ENCODE measurements around the gene TBC1D1. TPM values are rescaled to one million over a fixed set of nuclear protein-coding genes. Genes with fewer than 3 reads are reported as not detected.

The TBC1D1 gene
- total and polyA plus RNA-seq, 5 donors from 2014 or later, result 12.3 to 48.2 (median 19.4) TPM

DNA sequence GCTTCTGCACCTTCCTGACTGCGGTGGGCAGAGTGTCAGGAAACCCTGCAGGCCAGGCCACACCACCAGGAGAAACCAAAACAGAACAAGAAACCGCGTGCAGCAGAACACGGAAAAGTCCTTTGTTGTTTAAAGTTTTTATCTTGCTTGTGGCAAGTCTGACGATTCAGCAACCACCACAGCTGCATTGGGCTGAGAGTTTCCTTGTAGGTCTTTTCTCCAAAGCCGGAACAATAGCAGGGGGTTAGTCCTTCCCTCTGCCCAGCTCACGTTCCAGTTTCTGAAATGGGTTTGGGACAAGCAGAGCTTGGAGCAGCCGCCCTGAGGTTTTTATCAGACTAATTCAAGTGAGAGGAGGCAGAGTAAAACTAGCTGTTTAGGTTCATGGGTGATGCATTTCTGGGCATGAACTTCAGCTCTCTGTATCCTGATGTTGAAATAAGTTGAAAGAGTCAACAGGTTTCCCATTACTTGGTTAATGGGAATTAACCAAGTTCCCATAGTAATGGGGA lies 286.2 kb downstream of the TBC1D1 start:
- H3K27me3 Mint-ChIP-seq, result peaks cover 7% of the 10 kb centered on the region
- peaks cover 11 to 35% (median 25%) of the 10 kb centered on the region in 4 donors for H3K4me1 Mint-ChIP-seq
- H3K27ac ChIP-seq (ENCODE audit: insufficient read depth, low read length, poor library complexity, severe bottlenecking), result peak overlapping the region; percentile 35
- H3K36me3 Mint-ChIP-seq, result no peaks in the 10 kb centered on the region
- peak; percentile 9 to 79 (median 36) for DNase-seq
- H3K27me3 ChIP-seq (ENCODE audit: control insufficient read depth, insufficient read depth, low read length), result peaks cover 1% of the 10 kb centered on the region
- peak overlapping the region; percentile 41 for H3K4me3 ChIP-seq (ENCODE audit: low read depth, low read length)
- H3K36me3 ChIP-seq (ENCODE audit: control insufficient read depth, insufficient read depth, low read length), result no peaks in the 10 kb centered on the region
- H3K4me1 ChIP-seq (ENCODE audit: control insufficient read depth, insufficient read depth, low read length, poor library complexity, severe bottlenecking), result peaks cover 24% of the 10 kb centered on the region
- peak; percentile 42 to 54 for ATAC-seq (ENCODE audit: low read depth in 2 of 2)
- H3K9me3 ChIP-seq (ENCODE audit: control insufficient read depth in 2 of 2, low read length in 2 of 2), result no peaks in the 10 kb centered on the region
- H3K4me3 Mint-ChIP-seq, result peak overlapping the region; percentile 12 to 82 (median 58)
- H3K27ac Mint-ChIP-seq, result peak overlapping the region; percentile 51 to 91 (median 76)
- H3K9me3 Mint-ChIP-seq, result no peaks in the 10 kb centered on the region

DNA sequence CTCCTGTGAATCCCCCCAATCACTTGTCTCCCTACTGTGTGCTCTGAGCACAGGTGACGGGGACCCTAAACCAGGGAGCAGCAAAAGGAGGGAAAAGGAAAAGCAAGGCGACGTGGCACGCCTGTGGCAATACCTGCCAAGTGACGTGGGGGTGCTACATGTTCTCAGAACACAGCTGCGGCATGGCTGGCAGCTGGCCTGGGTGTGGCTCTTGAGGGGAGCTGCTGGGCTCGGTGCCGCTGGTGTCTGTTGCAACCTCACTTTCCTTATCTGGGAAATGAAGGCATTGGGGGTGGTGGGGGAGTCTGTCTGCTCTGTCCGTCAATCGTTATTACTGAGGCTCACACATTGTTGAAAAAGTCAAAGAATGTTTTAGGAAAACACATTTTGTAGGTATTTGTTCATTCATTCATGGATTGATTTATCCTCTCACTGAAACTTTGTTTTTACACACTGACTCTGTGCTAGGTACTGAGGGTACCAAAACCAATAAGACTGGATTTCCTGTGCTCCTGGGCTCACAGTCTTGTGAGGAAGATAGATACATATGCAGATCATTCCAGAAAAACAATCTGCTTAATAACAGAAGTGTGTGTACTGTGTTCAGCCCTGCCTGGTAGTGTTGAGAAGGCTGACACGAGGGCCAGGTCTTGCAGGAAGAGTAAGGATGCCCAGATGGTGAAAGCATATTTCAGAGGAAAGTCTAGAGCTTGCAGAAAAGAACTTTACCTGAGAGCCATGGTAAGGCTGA lies 286.9 kb downstream of the TBC1D1 start:
- H3K27ac ChIP-seq (ENCODE audit: insufficient read depth, low read length, poor library complexity, severe bottlenecking), result peak overlapping the region; percentile 35
- peak; percentile 51 to 57 for ATAC-seq (ENCODE audit: low read depth in 2 of 2)

DNA sequence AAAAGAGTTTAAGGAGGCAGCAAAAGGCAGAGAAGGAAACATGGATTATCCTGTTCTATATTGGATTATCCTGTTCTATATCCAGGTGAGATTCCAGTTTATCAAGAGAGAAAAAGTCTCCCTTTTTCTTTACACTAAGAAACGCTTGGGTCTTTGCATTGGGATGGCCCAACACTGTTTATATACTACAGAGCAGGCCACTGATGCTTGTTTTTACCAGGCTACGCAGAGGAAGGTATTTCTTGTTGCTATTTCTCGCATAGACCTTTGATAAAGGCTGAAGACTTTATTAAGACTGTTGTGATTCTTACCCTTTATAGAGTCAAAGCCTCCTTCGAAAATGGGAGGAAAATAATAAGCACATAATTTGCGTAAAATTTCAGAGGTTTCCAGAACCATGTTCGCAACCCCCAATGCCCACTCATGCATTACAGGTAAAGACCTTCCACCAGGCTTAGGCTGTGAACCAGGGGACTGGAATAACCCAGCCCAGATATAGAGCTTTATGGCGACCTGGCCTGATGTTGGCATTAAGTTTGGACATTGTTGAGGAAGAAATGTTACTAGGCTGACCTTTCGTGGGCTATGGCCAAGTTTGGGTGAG lies 287.6 kb downstream of the TBC1D1 start:
- ATAC-seq (ENCODE audit: low read depth in 2 of 2) (no peak), DNase-seq (no peak)
- peak overlapping the region; percentile 51 to 88 (median 76) for H3K27ac Mint-ChIP-seq
- no peaks in the 10 kb centered on the region for H3K36me3 Mint-ChIP-seq
- Histone ChIP-seq H3K4me3 (ENCODE audit: low read depth, low read length) (no peak overlapping the region), H3K36me3 (ENCODE audit: control insufficient read depth, insufficient read depth, low read length) (no peaks in the 10 kb centered on the region), H3K9me3 (ENCODE audit: control insufficient read depth in 2 of 2, low read length in 2 of 2) (no peaks in the 10 kb centered on the region), H3K27me3 (ENCODE audit: control insufficient read depth, insufficient read depth, low read length) (no peaks in the 10 kb centered on the region), H3K27ac (ENCODE audit: insufficient read depth, low read length, poor library complexity, severe bottlenecking) (no peak overlapping the region), H3K4me1 (ENCODE audit: control insufficient read depth, insufficient read depth, low read length, poor library complexity, severe bottlenecking) (peaks cover 24% of the 10 kb centered on the region)
- H3K4me1 Mint-ChIP-seq, result peaks cover 11 to 35% (median 25%) of the 10 kb centered on the region in 4 donors
- H3K9me3 Mint-ChIP-seq, result no peaks in the 10 kb centered on the region
- H3K4me3 Mint-ChIP-seq, result peak overlapping the region in 1 of 4 donors; percentile 75
- H3K27me3 Mint-ChIP-seq, result no peaks in the 10 kb centered on the region

More for the DNA sequence above, 286.9 kb downstream of the TBC1D1 start:
- no peaks in the 10 kb centered on the region for H3K9me3 Mint-ChIP-seq
- no peak overlapping the region for H3K4me3 ChIP-seq (ENCODE audit: low read depth, low read length)
- peak overlapping the region in 3 of 4 donors; percentile 43 to 74 (median 64) for H3K4me3 Mint-ChIP-seq
- H3K4me1 Mint-ChIP-seq, result peaks cover 11 to 35% (median 25%) of the 10 kb centered on the region in 4 donors
- DNase-seq, result peak in 2 of 3 donors; percentile 24 to 69
- H3K36me3 Mint-ChIP-seq, result no peaks in the 10 kb centered on the region
- H3K27ac Mint-ChIP-seq, result peak overlapping the region; percentile 51 to 88 (median 76)
- peaks cover 6% of the 10 kb centered on the region for H3K27me3 Mint-ChIP-seq
- H3K36me3 ChIP-seq (ENCODE audit: control insufficient read depth, insufficient read depth, low read length), result no peaks in the 10 kb centered on the region
- H3K4me1 ChIP-seq (ENCODE audit: control insufficient read depth, insufficient read depth, low read length, poor library complexity, severe bottlenecking), result peaks cover 24% of the 10 kb centered on the region
- H3K9me3 ChIP-seq (ENCODE audit: control insufficient read depth in 2 of 2, low read length in 2 of 2), result no peaks in the 10 kb centered on the region
- H3K27me3 ChIP-seq (ENCODE audit: control insufficient read depth, insufficient read depth, low read length), result no peaks in the 10 kb centered on the region

DNA sequence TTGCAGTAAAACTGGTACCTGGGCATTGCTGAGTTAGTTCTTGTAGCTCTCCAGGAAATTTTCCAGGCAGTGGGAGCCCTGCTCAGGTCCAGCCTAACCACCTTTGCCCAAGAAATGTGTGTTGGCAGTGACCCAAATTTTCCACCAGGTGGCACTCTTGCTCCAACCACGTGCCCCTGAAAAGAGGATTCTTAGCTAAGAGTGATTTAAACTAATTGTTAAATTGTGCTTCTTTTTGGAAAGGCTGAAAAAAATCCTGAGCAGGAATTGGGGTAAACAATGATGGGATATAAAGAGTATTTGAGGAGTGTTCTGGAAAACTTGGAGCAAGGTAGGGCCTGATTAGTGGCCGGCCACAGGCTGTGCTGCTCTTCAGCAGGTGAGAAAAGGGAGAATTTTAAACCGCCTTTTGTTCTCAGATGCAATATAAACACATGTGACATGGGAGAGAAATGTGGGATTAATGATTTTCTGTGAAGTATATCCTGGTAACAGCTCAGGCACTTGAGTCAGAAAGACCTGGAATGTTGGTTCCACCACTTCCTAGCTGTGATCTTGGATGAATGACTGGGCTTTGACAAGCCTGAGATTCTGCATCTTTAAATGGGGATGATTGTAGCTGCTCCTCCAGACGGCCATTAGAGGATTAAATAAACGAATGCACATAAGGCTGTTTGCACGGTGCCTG lies 288.9 kb downstream of the TBC1D1 start:
- Mint-ChIP-seq H3K9me3 (no peaks in the 10 kb centered on the region), H3K4me3 (no peak overlapping the region)

DNA sequence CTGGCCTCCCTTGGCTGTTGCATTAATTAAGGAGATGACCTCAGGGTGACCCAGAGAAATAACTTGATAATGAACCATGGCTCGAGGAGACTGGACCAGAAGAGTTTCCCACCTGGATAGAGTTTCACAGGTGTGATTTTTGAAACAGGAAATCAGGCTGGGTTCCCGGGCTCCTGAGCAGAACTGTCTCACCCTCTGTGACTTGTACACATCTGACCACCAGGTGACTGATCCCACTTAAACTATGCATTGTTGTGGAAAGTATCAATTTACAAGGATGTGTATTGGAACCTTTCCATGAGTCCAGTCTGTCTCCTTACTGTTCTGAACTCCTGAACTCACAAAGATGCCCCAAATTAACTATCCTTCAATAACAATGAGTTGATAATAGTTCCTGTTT lies 289.6 kb downstream of the TBC1D1 start:
- peaks cover 11 to 30% (median 21%) of the 10 kb centered on the region in 4 donors for H3K4me1 Mint-ChIP-seq
- Histone ChIP-seq H3K4me1 (ENCODE audit: control insufficient read depth, insufficient read depth, low read length, poor library complexity, severe bottlenecking) (peaks cover 24% of the 10 kb centered on the region), H3K36me3 (ENCODE audit: control insufficient read depth, insufficient read depth, low read length) (no peaks in the 10 kb centered on the region), H3K9me3 (ENCODE audit: control insufficient read depth in 2 of 2, low read length in 2 of 2) (no peaks in the 10 kb centered on the region), H3K27me3 (ENCODE audit: control insufficient read depth, insufficient read depth, low read length) (no peaks in the 10 kb centered on the region), H3K27ac (ENCODE audit: insufficient read depth, low read length, poor library complexity, severe bottlenecking) (no peak overlapping the region), H3K4me3 (ENCODE audit: low read depth, low read length) (no peak overlapping the region)
- DNase-seq (no peak), ATAC-seq (ENCODE audit: low read depth in 2 of 2) (no peak)
- H3K4me3 Mint-ChIP-seq, result no peak overlapping the region
- no peaks in the 10 kb centered on the region for H3K9me3 Mint-ChIP-seq
- no peaks in the 10 kb centered on the region for H3K36me3 Mint-ChIP-seq
- peak overlapping the region in 1 of 3 donors; percentile 6 for H3K27ac Mint-ChIP-seq
- H3K27me3 Mint-ChIP-seq, result no peaks in the 10 kb centered on the region

More for the DNA sequence above, 288.9 kb downstream of the TBC1D1 start:
- Histone ChIP-seq H3K36me3 (ENCODE audit: control insufficient read depth, insufficient read depth, low read length) (no peaks in the 10 kb centered on the region), H3K4me1 (ENCODE audit: control insufficient read depth, insufficient read depth, low read length, poor library complexity, severe bottlenecking) (peaks cover 24% of the 10 kb centered on the region), H3K4me3 (ENCODE audit: low read depth, low read length) (no peak overlapping the region), H3K27me3 (ENCODE audit: control insufficient read depth, insufficient read depth, low read length) (no peaks in the 10 kb centered on the region), H3K27ac (ENCODE audit: insufficient read depth, low read length, poor library complexity, severe bottlenecking) (no peak overlapping the region), H3K9me3 (ENCODE audit: control insufficient read depth in 2 of 2, low read length in 2 of 2) (no peaks in the 10 kb centered on the region)
- H3K27me3 Mint-ChIP-seq, result no peaks in the 10 kb centered on the region
- DNase-seq (peak; percentile 52 to 77 (median 71)), ATAC-seq (ENCODE audit: low read depth in 2 of 2) (peak; percentile 42 to 52)
- H3K36me3 Mint-ChIP-seq, result no peaks in the 10 kb centered on the region
- H3K4me1 Mint-ChIP-seq, result peaks cover 11 to 35% (median 23%) of the 10 kb centered on the region in 4 donors
- peak overlapping the region; percentile 32 to 47 (median 43) for H3K27ac Mint-ChIP-seq

DNA sequence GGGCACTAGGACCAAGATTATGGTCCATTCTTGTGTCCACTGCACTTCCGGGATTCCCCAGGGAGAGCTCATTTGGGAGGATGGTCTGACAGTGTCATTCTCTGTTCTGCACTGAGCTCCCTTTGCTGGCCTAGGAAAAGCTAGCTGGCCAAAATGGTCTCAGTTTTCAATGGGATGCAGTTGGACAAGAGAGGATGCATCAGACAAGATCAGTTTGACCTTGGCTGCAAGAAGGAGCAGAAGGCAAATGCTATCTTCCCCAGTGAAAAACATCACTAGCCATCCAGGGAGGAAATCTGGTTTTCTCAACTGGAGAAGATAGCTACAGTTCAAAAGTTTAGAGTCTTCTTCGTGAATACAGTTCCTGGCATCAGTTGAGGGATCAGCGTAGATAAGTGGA lies 290.4 kb downstream of the TBC1D1 start:
- ATAC-seq (ENCODE audit: low read depth in 2 of 2) (no peak), DNase-seq (no peak)
- Mint-ChIP-seq H3K27ac (no peak overlapping the region), H3K9me3 (no peaks in the 10 kb centered on the region), H3K27me3 (no peaks in the 10 kb centered on the region), H3K36me3 (no peaks in the 10 kb centered on the region), H3K4me1 (peaks cover 11 to 29% (median 19%) of the 10 kb centered on the region in 4 donors), H3K4me3 (no peak overlapping the region)
- H3K4me1 ChIP-seq (ENCODE audit: control insufficient read depth, insufficient read depth, low read length, poor library complexity, severe bottlenecking), result peaks cover 24% of the 10 kb centered on the region
- H3K36me3 ChIP-seq (ENCODE audit: control insufficient read depth, insufficient read depth, low read length), result no peaks in the 10 kb centered on the region
- H3K4me3 ChIP-seq (ENCODE audit: low read depth, low read length), result no peak overlapping the region
- H3K27ac ChIP-seq (ENCODE audit: insufficient read depth, low read length, poor library complexity, severe bottlenecking), result no peak overlapping the region
- H3K27me3 ChIP-seq (ENCODE audit: control insufficient read depth, insufficient read depth, low read length), result no peaks in the 10 kb centered on the region
- no peaks in the 10 kb centered on the region for H3K9me3 ChIP-seq (ENCODE audit: control insufficient read depth in 2 of 2, low read length in 2 of 2)

DNA sequence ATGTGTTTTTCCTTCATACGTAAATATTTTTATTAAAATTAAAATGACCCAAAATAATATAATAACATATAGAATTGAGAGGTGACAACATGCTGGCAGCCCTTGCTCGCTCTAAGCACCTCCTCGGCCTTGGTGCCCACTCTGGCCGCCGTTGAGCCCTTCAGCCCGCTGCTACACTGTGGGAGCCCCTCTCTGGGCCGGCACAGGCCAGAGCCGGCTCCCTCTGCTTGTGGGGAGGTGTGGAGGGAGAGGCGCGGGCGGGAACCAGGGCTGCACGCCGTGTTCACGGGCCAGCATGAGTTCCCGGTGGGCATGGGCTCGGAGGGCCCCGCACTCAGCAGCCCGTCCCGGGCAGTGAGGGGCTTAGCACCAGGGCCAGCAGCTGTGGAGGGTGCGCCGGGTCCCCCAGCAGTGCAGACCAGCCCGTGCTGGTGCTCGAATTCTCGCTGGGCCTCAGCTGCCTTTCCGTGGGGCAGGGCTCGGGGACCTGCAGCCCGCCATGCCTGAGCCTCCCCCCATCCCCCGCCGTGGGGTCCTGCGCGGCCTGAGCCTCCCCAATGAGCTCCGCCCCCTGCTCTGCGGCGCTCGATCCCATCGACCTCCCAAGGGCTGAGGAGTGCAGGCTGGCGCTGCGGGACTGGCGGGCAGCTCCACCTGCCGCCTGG lies 291.6 kb downstream of the TBC1D1 start:
- DNase-seq, result no peak
- Histone ChIP-seq H3K36me3 (ENCODE audit: control insufficient read depth, insufficient read depth, low read length) (no peaks in the 10 kb centered on the region), H3K4me1 (ENCODE audit: control insufficient read depth, insufficient read depth, low read length, poor library complexity, severe bottlenecking) (peaks cover 15% of the 10 kb centered on the region), H3K27ac (ENCODE audit: insufficient read depth, low read length, poor library complexity, severe bottlenecking) (no peak overlapping the region), H3K9me3 (ENCODE audit: control insufficient read depth in 2 of 2, low read length in 2 of 2) (no peaks in the 10 kb centered on the region), H3K4me3 (ENCODE audit: low read depth, low read length) (no peak overlapping the region), H3K27me3 (ENCODE audit: control insufficient read depth, insufficient read depth, low read length) (no peaks in the 10 kb centered on the region)
- Mint-ChIP-seq H3K4me3 (no peak overlapping the region), H3K36me3 (no peaks in the 10 kb centered on the region), H3K27ac (peak overlapping the region in 1 of 3 donors; percentile 27), H3K27me3 (peaks cover 4% of the 10 kb centered on the region), H3K9me3 (no peaks in the 10 kb centered on the region), H3K4me1 (peaks cover 5 to 22% (median 11%) of the 10 kb centered on the region in 4 donors)
- ATAC-seq (ENCODE audit: low read depth in 2 of 2), result no peak
